Breast epithelium (tissue), 4 donors: Measurements from ENCODE around the gene ALX4. TPM values are rescaled to one million over a fixed set of nuclear protein-coding genes. Genes with fewer than 3 reads are reported as not detected.

Source experiments
- DNase-seq, 2 donors: peaks; one replicate each; pipeline ENCODE4 v3.0.0-alpha.2; 2019; ENCODE audit warnings: low spot score in 2 of 2
- H3K27ac ChIP-seq, 2 donors: fragments of 200-600 bp; sonication (generic) in 1 of 2; one replicate each; pipeline ENCODE4 v1.5.1; 2016 to 2019; ENCODE audit warnings: mild to moderate bottlenecking in 1 of 2
- H3K27me3 ChIP-seq, 2 donors: fragments of 200-600 bp; sonication (generic) in 1 of 2; one replicate each; pipeline versions ENCODE4 v1.5.1 to v1.6.0; 2017 to 2019; ENCODE audit warnings: control low read depth in 1 of 2, mild to moderate bottlenecking in 1 of 2
- H3K36me3 ChIP-seq: fragments of 200-600 bp; one replicate; pipeline ENCODE4 v1.5.1; 2019
- H3K4me1 ChIP-seq, 2 donors: fragments of 200-600 bp; sonication (generic); one replicate each; pipeline ENCODE4 v1.5.1; 2016 to 2019; ENCODE audit warnings: control low read depth in 1 of 2
- H3K4me3 ChIP-seq, 3 donors: fragments of 200-600 bp; sonication (generic); 1 replicate in 2 of 3; 2 replicates in 1 of 3; pipeline ENCODE4 v1.5.1; 2016 to 2019; ENCODE audit warnings: mild to moderate bottlenecking in 3 of 3, moderate library complexity in 2 of 3
- H3K9me3 ChIP-seq, 2 donors: fragments of 200-600 bp; sonication (generic) in 1 of 2; one replicate each; pipeline ENCODE4 v1.5.1; 2016 to 2019; ENCODE audit warnings: control low read depth in 1 of 2
- POLR2A ChIP-seq: fragments of 450-650 bp; IDR thresholded peaks from one replicate; pipeline ENCODE4 v1.6.1; 2016; ENCODE audit warnings: antibody characterized with exemption, mild to moderate bottlenecking, moderate library complexity
- POLR2AphosphoS5 ChIP-seq, 3 donors: sonication (generic); formaldehyde crosslinking; IDR thresholded peaks; one replicate each; pipeline ENCODE4 v1.6.1; 2017; ENCODE audit warnings: antibody characterized with exemption in 3 of 3
- intact Hi-C: fragments of 100-400 bp; cut with DNase I; formaldehyde crosslinking; loops from one replicate; pipeline ENCODE4 v1.15.1; 2023; ENCODE audit warnings: low total_unique reads
- total RNA-seq, 3 donors: library from RNA; depleted of rRNA; stranded (reverse); fragments of >200 nt; gene quantifications; one replicate each; pipeline ENCODE4 v1.1.0, GENCODE V29; 2016
- TF ChIP-seq, protein P1 (sequence below), 3 donors: fragments of 450-650 bp; IDR thresholded peaks; one replicate each; pipeline ENCODE4 v1.5.1; 2016 to 2017; ENCODE audit warnings: antibody characterized with exemption in 3 of 3, mild to moderate bottlenecking in 3 of 3, moderate library complexity in 3 of 3

ALX4 gene
- total RNA-seq, 3 donors from 2014 or later, result under 0.01 to 5.2 (median 1.9) TPM

DNA sequence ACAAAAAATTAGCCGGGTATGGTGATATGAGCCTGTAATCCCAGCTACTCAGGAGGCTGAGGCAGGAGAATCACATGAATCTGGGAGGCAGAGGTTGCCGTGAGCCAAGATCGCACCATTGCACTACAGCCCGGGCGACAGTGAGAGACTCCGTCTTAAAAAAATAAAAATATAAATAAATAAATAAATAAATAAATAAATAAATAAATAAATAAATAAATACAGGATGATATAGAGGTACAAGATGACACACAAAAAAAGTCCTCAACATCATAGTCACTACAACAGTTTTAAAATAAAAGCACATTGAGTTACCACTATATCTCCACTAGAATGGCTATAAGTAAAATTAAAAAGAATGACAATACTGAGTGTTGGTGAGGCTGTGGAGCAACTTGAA, 97.8 kb downstream of the ALX4 start:
- DNase-seq, result no peak
- no peaks in the 10 kb centered on the region for H3K27me3 ChIP-seq
- no peak overlapping the region for H3K4me3 ChIP-seq
- peaks cover 0 to 7% of the 10 kb centered on the region in 2 donors for H3K9me3 ChIP-seq
- intact Hi-C loops, result no loop called here
- H3K36me3 ChIP-seq, result no peaks in the 10 kb centered on the region
- H3K4me1 ChIP-seq, result no peaks in the 10 kb centered on the region
- H3K27ac ChIP-seq, result no peak overlapping the region
- TF ChIP-seq, protein P1, sequence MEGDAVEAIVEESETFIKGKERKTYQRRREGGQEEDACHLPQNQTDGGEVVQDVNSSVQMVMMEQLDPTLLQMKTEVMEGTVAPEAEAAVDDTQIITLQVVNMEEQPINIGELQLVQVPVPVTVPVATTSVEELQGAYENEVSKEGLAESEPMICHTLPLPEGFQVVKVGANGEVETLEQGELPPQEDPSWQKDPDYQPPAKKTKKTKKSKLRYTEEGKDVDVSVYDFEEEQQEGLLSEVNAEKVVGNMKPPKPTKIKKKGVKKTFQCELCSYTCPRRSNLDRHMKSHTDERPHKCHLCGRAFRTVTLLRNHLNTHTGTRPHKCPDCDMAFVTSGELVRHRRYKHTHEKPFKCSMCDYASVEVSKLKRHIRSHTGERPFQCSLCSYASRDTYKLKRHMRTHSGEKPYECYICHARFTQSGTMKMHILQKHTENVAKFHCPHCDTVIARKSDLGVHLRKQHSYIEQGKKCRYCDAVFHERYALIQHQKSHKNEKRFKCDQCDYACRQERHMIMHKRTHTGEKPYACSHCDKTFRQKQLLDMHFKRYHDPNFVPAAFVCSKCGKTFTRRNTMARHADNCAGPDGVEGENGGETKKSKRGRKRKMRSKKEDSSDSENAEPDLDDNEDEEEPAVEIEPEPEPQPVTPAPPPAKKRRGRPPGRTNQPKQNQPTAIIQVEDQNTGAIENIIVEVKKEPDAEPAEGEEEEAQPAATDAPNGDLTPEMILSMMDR (IDR thresholded peaks at IDR 0.05), result no peak
- TF ChIP-seq POLR2AphosphoS5 (IDR thresholded peaks at IDR 0.05), result no peak
- TF ChIP-seq POLR2A, result no peak

Other genes starting within 250 kb of the ALX4 start
- gene ACCS, start 243.9 kb downstream of the ALX4 start, total RNA-seq, result 10 to 100 TPM; 21.0 to 35.0 (median 23.0) TPM
- gene EXT2, start 214.5 kb downstream of the ALX4 start, total RNA-seq, result 100 to 1,000 TPM in 1 of 3 donors, 10 to 100 TPM in 2; 82.1 to 108 (median 96.9) TPM